Measurements from ENCODE around the gene P4HTM.

The P4HTM gene

DNA sequence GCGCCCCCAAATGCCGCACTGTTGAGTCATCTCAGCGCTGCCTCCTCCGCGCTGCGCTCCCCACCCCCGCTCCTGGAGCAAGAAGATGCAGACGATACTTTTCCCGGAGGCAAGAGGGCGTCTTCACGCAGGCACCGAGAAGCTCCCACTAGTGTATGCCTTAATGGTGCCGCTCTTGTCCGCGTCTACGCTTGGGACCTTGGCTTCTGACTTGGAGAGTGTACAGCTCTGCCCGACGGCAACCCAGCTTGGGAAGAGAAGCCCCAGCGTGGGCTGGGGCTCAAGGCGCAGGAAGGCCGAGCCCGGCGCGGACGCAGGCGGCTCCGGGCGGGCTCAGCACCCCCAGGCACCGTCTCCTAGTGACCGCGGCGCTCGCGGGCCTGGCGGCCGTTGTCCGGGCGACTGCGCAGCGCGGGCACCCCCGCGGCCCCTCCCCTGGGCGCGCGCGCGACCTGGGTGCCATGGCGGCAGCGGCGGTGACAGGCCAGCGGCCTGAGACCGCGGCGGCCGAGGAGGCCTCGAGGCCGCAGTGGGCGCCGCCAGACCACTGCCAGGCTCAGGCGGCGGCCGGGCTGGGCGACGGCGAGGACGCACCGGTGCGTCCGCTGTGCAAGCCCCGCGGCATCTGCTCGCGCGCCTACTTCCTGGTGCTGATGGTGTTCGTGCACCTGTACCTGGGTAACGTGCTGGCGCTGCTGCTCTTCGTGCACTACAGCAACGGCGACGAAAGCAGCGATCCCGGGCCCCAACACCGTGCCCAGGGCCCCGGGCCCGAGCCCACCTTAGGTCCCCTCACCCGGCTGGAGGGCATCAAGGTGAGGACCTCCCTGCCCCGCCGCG lies at the start of gene P4HTM:
Gene P4HTM (plus strand): TSS at position 446 of the 840 bp plus-strand sequence. CDS start 16 bp downstream, at position 462.
- peak; percentile 80 for DNase-seq (ENCODE audit: low read depth)

DNA sequence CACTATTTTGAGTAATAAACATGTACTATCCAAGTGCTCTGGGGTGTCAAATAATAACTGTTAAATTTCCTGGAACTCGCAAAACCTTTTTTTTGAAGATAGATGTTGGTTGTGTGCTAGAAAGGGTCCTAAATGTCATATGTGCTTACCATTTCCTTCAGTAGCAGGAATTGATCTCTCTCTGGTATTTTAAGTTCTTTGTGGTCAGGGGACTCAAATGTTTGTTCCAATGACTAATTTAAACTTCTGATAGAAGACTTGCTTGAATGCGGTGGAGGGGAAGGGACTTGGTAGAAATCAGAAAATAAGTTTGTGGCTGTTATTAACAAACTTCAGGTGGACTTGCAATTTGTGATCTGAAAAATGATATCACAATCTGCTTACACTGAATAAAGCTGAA lies 44.6 kb upstream of the P4HTM start:
- no peak for DNase-seq (ENCODE audit: low read depth)

- DNase-seq (ENCODE audit: low read depth): no peak
Measured at GRCh38 chr3:48945891-48946549, 44.0 kb upstream of the P4HTM start.

- no peak for DNase-seq (ENCODE audit: low read depth)
Measured at GRCh38 chr3:48949376-48949717, 40.7 kb upstream of the P4HTM start.

GRCh38 chr3:48950051-48950450 lies 40.0 kb upstream of the P4HTM start:
- DNase-seq (ENCODE audit: low read depth): no peak

DNA sequence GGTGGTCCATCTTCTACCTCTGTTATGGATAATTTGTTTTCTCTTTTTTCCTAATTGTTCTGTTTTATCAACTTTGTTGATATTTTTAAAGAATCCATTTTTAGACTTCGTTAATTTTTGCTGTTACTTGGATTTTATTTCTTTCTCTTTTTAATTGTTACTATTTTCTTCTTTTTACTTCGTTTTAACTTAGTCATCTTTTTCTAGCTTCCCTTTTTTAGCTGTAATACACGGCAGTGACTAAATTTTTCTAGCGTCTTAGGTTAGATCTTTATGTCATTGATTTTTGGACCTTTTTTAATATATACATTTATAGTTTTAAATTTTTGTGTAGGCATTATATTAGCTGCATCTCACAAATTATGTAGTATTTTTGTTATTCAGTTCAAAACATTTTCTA lies 38.3 kb upstream of the P4HTM start:
- no peak for DNase-seq (ENCODE audit: low read depth)

- no peak for DNase-seq (ENCODE audit: low read depth)
Measured at GRCh38 chr3:48952510-48953118, 37.4 kb upstream of the P4HTM start.

- DNase-seq (ENCODE audit: low read depth): no peak
Measured at GRCh38 chr3:48957006-48957705, 32.9 kb upstream of the P4HTM start.

GRCh38 chr3:48960841-48961413 lies 29.1 kb upstream of the P4HTM start:
- peak; percentile 18 for DNase-seq (ENCODE audit: low read depth)

DNA sequence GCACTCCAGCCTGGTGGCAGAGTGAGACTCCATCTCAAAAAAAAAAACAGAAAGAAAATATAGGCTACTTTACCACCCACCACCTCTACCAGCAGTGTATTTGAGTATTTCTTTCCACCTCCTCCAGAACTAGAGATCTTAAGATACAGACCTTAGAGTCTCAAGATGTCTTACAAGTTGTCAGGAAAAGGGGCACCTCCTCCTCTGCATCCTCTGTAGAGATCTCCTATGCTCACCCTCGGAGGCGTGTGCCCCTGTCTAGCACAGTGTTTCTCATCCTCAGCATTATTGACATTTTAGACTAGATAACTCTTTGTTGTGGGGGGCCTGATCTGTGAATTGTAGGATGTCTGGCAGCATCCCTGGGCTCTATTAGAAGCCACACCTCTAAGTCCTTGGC lies 27.7 kb upstream of the P4HTM start:
- DNase-seq (ENCODE audit: low read depth): no peak

- DNase-seq (ENCODE audit: low read depth): no peak
Measured at GRCh38 chr3:48962939-48963338, 27.1 kb upstream of the P4HTM start.

DNA sequence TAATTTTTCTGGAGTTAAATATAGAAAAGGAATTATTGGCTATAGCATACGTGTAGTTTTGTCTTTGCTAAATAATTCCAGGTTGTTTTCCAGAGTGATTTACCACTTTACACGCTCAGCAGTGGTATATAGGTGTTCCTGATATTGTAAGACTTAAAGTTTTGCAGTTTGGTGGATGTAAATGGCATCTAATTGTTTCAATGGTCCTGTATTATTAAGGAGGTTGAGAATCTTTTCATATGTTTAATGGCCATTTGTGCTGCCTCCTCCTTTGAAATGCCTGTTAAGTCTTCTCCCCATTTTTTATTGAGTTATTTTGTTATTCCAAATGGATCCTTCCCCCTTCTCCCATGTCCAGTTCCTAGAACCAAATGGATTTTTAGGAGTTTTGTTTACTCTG lies 26.4 kb upstream of the P4HTM start:
- DNase-seq (ENCODE audit: low read depth): no peak

DNA sequence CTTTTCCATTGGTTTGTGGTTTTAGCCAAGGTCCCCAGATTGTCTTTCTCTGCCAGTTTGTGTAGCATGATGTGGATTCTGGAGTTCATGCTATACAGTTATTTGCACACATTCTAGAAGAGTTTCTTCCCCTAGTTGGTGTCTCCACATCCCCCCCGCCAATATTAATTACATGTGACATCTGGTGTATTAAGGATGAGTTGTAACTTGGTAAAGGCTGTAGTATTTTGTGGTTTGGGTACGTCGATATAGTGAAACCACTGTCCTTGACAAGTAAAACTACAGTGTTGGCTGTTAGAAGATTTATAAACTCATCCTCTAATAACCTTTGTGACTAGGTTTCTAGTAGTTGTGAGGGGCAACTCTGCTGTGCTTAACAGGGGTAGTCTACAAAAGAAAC lies 23.7 kb upstream of the P4HTM start:
- no peak for DNase-seq (ENCODE audit: low read depth)

DNA sequence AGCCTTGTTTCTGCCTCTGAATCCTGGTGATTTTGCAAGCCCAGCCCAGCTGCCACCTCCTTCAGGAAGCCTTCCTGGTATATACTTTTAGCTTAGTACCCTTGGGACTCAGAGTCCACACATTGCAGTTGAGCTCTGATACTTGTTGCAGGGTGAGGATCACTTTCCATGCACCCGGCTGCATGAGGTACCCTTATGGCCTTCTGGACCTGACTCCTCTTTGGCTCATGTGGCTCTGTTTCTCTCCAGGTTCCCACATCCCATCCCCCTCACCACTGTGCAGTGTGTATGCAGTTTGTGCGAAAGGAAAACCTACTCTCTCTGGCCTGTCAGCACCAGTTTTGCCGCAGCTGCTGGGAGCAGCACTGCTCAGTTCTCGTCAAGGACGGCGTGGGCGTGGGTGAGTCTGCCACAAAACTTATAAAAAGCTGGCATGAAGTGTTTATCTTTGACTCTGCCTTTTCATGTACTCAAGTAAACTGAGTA lies 23.1 kb upstream of the P4HTM start:
- DNase-seq (ENCODE audit: low read depth): peak; percentile 37

DNA sequence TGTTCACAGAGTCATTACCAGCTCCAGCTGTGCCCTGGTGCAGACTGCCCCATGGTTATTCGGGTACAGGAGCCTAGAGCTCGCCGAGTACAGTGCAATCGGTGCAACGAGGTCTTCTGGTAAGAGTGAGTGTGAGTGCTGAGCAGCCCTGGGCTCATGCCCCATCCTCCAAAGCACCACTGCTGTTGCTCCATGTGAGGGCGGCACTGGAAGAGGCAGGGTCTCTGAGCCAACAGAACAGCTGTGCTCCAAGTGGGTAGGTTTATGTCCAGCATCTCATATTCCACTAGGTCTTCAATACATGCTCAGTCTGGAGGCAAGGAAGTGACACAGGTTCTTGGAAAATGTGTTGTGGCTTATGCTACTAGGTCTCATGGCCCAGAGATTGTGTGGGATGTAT lies 19.5 kb upstream of the P4HTM start:
- no peak for DNase-seq (ENCODE audit: low read depth)

GRCh38 chr3:48974076-48974864 lies 15.8 kb upstream of the P4HTM start:
- no peak for DNase-seq (ENCODE audit: low read depth)

DNA sequence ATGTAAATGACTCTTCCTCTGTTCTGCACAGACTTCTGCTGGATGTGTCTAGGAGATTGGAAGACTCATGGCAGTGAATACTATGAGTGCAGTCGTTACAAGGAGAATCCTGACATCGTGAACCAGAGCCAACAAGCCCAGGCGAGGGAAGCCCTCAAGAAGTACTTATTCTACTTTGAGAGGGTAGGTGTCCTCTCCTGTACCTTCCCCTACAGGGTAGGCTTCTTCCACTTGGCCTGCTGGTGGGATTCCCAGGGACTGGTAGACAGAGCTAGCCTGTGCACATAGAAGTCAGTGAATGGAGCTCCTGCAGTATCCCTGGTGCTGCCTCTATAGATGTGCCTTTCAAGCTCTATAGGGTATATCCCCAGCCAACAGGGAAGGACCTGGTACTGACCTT lies 10.6 kb upstream of the P4HTM start:
- no peak for DNase-seq (ENCODE audit: low read depth)

DNA sequence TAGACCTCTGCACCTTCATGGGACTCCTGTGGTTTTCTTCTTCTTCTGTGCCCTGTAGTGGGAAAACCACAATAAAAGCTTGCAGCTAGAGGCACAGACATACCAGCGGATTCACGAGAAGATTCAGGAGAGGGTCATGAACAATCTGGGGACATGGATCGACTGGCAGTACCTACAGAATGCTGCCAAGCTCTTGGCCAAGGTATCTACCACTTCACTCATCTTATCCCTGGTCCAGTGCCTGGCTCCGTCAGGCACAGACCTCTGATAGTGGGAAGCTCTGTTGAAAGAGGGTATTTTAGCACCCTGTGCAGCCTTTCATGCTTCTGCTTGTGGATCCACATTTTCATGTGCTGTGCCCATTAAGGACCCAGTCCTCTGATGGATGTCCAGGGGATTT lies 9.7 kb upstream of the P4HTM start:
- no peak for DNase-seq (ENCODE audit: low read depth)

DNA sequence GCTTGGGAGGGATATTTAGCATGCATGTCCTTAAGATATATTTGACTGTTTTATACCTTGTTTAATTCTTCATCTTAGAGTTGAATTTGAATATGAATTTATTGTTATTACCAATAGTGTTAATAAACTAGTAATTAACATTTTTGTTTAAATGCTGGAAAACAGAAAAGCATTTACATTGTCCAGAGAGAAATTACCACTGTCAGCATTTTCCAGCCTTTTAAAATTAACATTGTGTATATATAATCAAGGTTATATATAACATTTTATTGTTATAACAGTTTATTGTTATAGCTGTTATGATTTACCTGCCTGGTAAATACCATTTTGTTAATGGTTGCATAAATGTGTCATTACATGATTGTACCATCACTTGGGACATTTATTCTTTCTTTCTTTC lies 8.0 kb upstream of the P4HTM start:
- no peak for DNase-seq (ENCODE audit: low read depth)

GRCh38 chr3:48982686-48983085 lies 7.4 kb upstream of the P4HTM start:
- DNase-seq (ENCODE audit: low read depth): no peak

DNA sequence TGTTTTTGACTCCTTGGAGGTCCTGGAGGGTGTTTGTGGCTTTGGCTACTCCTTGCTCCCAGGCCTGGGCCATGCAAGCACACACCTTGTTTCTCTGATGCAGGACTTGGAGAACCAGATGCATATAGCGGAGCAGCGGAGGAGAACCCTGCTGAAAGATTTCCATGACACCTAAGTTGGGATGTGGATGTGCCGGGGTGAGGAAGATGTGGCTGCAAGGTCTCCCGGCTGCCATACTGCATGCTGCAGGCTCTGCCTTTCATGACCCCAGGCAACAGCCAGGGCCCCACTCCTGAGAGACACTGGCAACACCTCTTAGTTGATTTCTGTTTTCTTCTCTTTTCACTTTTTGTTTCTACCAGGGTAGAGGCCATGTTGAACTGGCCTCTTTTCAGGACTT lies 6.9 kb upstream of the P4HTM start:
- DNase-seq (ENCODE audit: low read depth): no peak

All from stromal cell of bone marrow (primary cell).